Fibroblast of lung (primary cell): ENCODE measurements around the gene ANAPC13. TPM values are rescaled to one million over a fixed set of nuclear protein-coding genes. Genes with fewer than 3 reads are reported as not detected.

Source experiments
- DNase-seq, 2 donors: peaks; one replicate each; pipeline versions ENCODE4 v3.0.0 to v3.0.0-alpha.2; 2010; ENCODE audit warnings: low read depth in 2 of 2
- H2AFZ ChIP-seq: 2 replicates; pipeline ENCODE4 v1.5.1; 2012; ENCODE audit warnings: low read length, control low read depth, inconsistent platforms
- H3K27ac ChIP-seq: 2 replicates; pipeline ENCODE4 v1.5.1; 2011; ENCODE audit warnings: low read length, control low read depth; ENCODE audit not compliant: insufficient read depth
- H3K27me3 ChIP-seq: 2 replicates; pipeline ENCODE4 v1.5.1; 2011; ENCODE audit warnings: mild to moderate bottlenecking, low read length; ENCODE audit not compliant: control insufficient read depth, insufficient read depth
- H3K36me3 ChIP-seq: 2 replicates; pipeline ENCODE4 v1.5.1; 2011; ENCODE audit warnings: low read length; ENCODE audit not compliant: control insufficient read depth, insufficient read depth
- H3K4me1 ChIP-seq: 2 replicates; pipeline ENCODE4 v1.5.1; 2011; ENCODE audit warnings: low read length; ENCODE audit not compliant: control insufficient read depth, insufficient read depth; ENCODE audit errors: extremely low read depth
- H3K4me2 ChIP-seq: 2 replicates; pipeline ENCODE4 v1.5.1; 2011; ENCODE audit warnings: low read length, control low read depth; ENCODE audit not compliant: insufficient read depth; ENCODE audit errors: extremely low read depth
- H3K4me3 ChIP-seq, 4 experiments: fragments of 200-600 bp in 1 of 4; sonication (generic) in 1 of 4; replicated peaks in 1 of 4; 2 replicates each; pipeline ENCODE4 v1.5.1; 2011 to 2016; ENCODE audit warnings: low read length in 4 of 4, low read depth in 3 of 4, mild to moderate bottlenecking in 3 of 4, control low read depth in 2 of 4, inconsistent platforms in 1 of 4, mixed read lengths in 1 of 4; ENCODE audit not compliant: insufficient read depth in 1 of 4; ENCODE audit errors: control extremely low read depth in 1 of 4
- H3K79me2 ChIP-seq: 2 replicates; pipeline ENCODE4 v1.5.1; 2012; ENCODE audit warnings: mild to moderate bottlenecking, low read length, inconsistent platforms; ENCODE audit not compliant: control insufficient read depth, insufficient read depth
- H3K9ac ChIP-seq: 2 replicates; pipeline ENCODE4 v1.5.1; 2011; ENCODE audit warnings: mild to moderate bottlenecking, low read length, control low read depth; ENCODE audit not compliant: insufficient read depth
- H3K9me3 ChIP-seq: 2 replicates; pipeline ENCODE4 v1.5.1; 2012; ENCODE audit warnings: low read depth, low read length; ENCODE audit not compliant: control insufficient read depth, insufficient read depth
- H4K20me1 ChIP-seq: 2 replicates; pipeline ENCODE4 v1.5.1; 2011; ENCODE audit warnings: low read length; ENCODE audit not compliant: control insufficient read depth, insufficient read depth; ENCODE audit errors: extremely low read depth
- CTCF ChIP-seq, 2 donors: IDR thresholded peaks in 1 of 2; conservative IDR thresholded peaks in 1 of 2; 1 replicate in 1 of 2; 2 replicates in 1 of 2; pipeline ENCODE4 v1.5.1; 2011 to 2012; ENCODE audit warnings: low read length in 2 of 2, control low read depth in 1 of 2, inconsistent platforms in 1 of 2, low read depth in 1 of 2, mild to moderate bottlenecking in 1 of 2
- EZH2 ChIP-seq: IDR thresholded peaks from 2 replicates; pipeline ENCODE4 v1.5.1; 2012; ENCODE audit warnings: low read length, control low read depth, mild to moderate bottlenecking; ENCODE audit errors: missing control alignments
- polyA plus RNA-seq, 2 donors: library from polyadenylated mRNA; depleted of rRNA in 1 of 2; stranded (reverse) in 1 of 2; unstranded in 1 of 2; fragments of >200 nt; gene quantifications; 2 replicates each; pipeline ENCODE4 v1.2.1, GENCODE V29; 2011 to 2012; ENCODE audit warnings: missing spikeins in 1 of 2
- total RNA-seq: library from RNA; depleted of rRNA; stranded (reverse); fragments of >200 nt; gene quantifications from 2 replicates; pipeline ENCODE4 v1.2.1, GENCODE V29; 2014

ANAPC13 gene
- total and polyA plus RNA-seq, 2 donors (not counting 1 experiment from before 2014, with no cell fraction given), result 93.3 to 110 TPM

GRCh38 chr3:134516905-134517304, 31.1 kb upstream of the ANAPC13 start:
- no peak for TF ChIP-seq EZH2
- TF ChIP-seq CTCF (conservative IDR thresholded peaks at IDR 0.05 in 1 of 2, IDR thresholded peaks at IDR 0.05 in 1 of 2; ENCODE audit: low read depth in 1 of 2, low read length in 2 of 2), result no peak
- Histone ChIP-seq H3K4me2 (peak overlapping the region; percentile 4), H3K4me1 (peaks cover 3% of the 10 kb centered on the region), H3K79me2 (no peaks in the 10 kb centered on the region), H3K9ac (no peak overlapping the region), H3K9me3 (no peaks in the 10 kb centered on the region), H3K27me3 (no peaks in the 10 kb centered on the region), H3K27ac (peak overlapping the region; percentile 6), H4K20me1 (no peaks in the 10 kb centered on the region), H3K36me3 (no peaks in the 10 kb centered on the region), H2AFZ (peak overlapping the region; percentile 77), H3K4me3 (no peak overlapping the region)
- peak in 1 of 2 donors; percentile 35 for DNase-seq

GRCh38 chr3:134511500-134511899, 25.7 kb upstream of the ANAPC13 start:
- Histone ChIP-seq H2AFZ (no peak overlapping the region), H3K9me3 (no peaks in the 10 kb centered on the region), H3K27ac (no peak overlapping the region), H4K20me1 (no peaks in the 10 kb centered on the region), H3K4me1 (no peaks in the 10 kb centered on the region), H3K9ac (no peak overlapping the region), H3K4me3 (no peak overlapping the region), H3K36me3 (no peaks in the 10 kb centered on the region), H3K27me3 (no peaks in the 10 kb centered on the region), H3K79me2 (no peaks in the 10 kb centered on the region), H3K4me2 (no peak overlapping the region)
- no peak for TF ChIP-seq CTCF (conservative IDR thresholded peaks at IDR 0.05 in 1 of 2, IDR thresholded peaks at IDR 0.05 in 1 of 2; ENCODE audit: low read depth in 1 of 2, low read length in 2 of 2)
- TF ChIP-seq EZH2, result no peak
- no peak for DNase-seq

- no peak overlapping the region for H3K4me3 ChIP-seq
- no peaks in the 10 kb centered on the region for H3K4me1 ChIP-seq
- peaks cover 4% of the 10 kb centered on the region for H3K79me2 ChIP-seq
- H4K20me1 ChIP-seq, result no peaks in the 10 kb centered on the region
- H3K9me3 ChIP-seq, result no peaks in the 10 kb centered on the region
- no peak overlapping the region for H2AFZ ChIP-seq
- DNase-seq, result no peak
- no peak overlapping the region for H3K27ac ChIP-seq
- H3K27me3 ChIP-seq, result no peaks in the 10 kb centered on the region
- H3K9ac ChIP-seq, result no peak overlapping the region
- no peak overlapping the region for H3K4me2 ChIP-seq
- no peak for TF ChIP-seq EZH2
- TF ChIP-seq CTCF (conservative IDR thresholded peaks at IDR 0.05 in 1 of 2, IDR thresholded peaks at IDR 0.05 in 1 of 2; ENCODE audit: low read depth in 1 of 2, low read length in 2 of 2), result no peak
- H3K36me3 ChIP-seq, result no peaks in the 10 kb centered on the region
Measured at GRCh38 chr3:134505485-134505884, 19.7 kb upstream of the ANAPC13 start.
